HepG2 (cell line): ENCODE data around the gene ADAM22. TPM values are rescaled to one million over a fixed set of nuclear protein-coding genes. Genes with fewer than 3 reads are reported as not detected.

Experiments
- FOXC1 ChIP-seq: sonication (generic); formaldehyde crosslinking; IDR thresholded peaks from 2 replicates; pipeline ENCODE4 v1.8.0; 2022; ENCODE audit warnings: mild to moderate bottlenecking, missing genetic modification reagents, borderline replicate concordance
- HNF4A ChIP-seq: sonication (generic); formaldehyde crosslinking; IDR thresholded peaks from 2 replicates; pipeline ENCODE4 v1.4.0; 2020; ENCODE audit warnings: missing genetic modification reagents
- KAT2B ChIP-seq: fragments of 150-350 bp; IDR thresholded peaks from 2 replicates; pipeline ENCODE4 v1.6.1; 2014; ENCODE audit warnings: low read depth, low read length, borderline replicate concordance
- KLF6 ChIP-seq: IDR thresholded peaks from 2 replicates; pipeline ENCODE4 v1.8.0; 2016; ENCODE audit warnings: missing biosample characterization, missing genetic modification reagents
- NFKB2 ChIP-seq: sonication (generic); formaldehyde crosslinking; IDR thresholded peaks from 2 replicates; pipeline ENCODE4 v1.4.0; 2020; ENCODE audit warnings: missing genetic modification reagents, borderline replicate concordance
- POGK ChIP-seq: sonication (generic); formaldehyde crosslinking; conservative IDR thresholded peaks from 2 replicates; pipeline ENCODE4 v1.8.0; 2022; ENCODE audit warnings: mild to moderate bottlenecking, moderate library complexity, missing genetic modification reagents
- REST ChIP-seq, 2 experiments: IDR thresholded peaks; 2 replicates each; pipeline ENCODE4 v1.6.1; 2011 to 2012; ENCODE audit warnings: low read length in 2 of 2, borderline replicate concordance in 1 of 2, low read depth in 1 of 2, mild to moderate bottlenecking in 1 of 2, moderate library complexity in 1 of 2
- RXRA ChIP-seq: sonication (generic); formaldehyde crosslinking; IDR thresholded peaks from 2 replicates; pipeline ENCODE4 v1.5.1; 2020; ENCODE audit warnings: missing genetic modification reagents
- TRIM22 ChIP-seq: fragments of 450-650 bp; IDR thresholded peaks from 2 replicates; pipeline ENCODE4 v1.6.1; 2017
- YEATS4 ChIP-seq: sonication (generic); formaldehyde crosslinking; IDR thresholded peaks from 2 replicates; pipeline ENCODE4 v1.4.0; 2020; ENCODE audit warnings: missing genetic modification reagents, borderline replicate concordance
- ZBTB7A ChIP-seq: sonication (generic); formaldehyde crosslinking; IDR thresholded peaks from 2 replicates; pipeline ENCODE4 v1.8.0; 2022; ENCODE audit warnings: mild to moderate bottlenecking, missing genetic modification reagents
- ZNF280D ChIP-seq: sonication (generic); formaldehyde crosslinking; IDR thresholded peaks from 2 replicates; pipeline ENCODE4 v1.5.1; 2020; ENCODE audit warnings: mild to moderate bottlenecking, missing genetic modification reagents
- ZNF362 ChIP-seq: sonication (generic); formaldehyde crosslinking; IDR thresholded peaks from 2 replicates; pipeline ENCODE4 v1.4.0; 2020; ENCODE audit warnings: missing genetic modification reagents, mild to moderate bottlenecking, borderline replicate concordance
- ZNF782 ChIP-seq: sonication (generic); formaldehyde crosslinking; IDR thresholded peaks from 2 replicates; pipeline ENCODE4 v1.4.0; 2020; ENCODE audit warnings: missing genetic modification reagents, mild to moderate bottlenecking, borderline replicate concordance
- polyA plus RNA-seq, 8 experiments: library from polyadenylated mRNA; depleted of rRNA in 3 of 8; stranded (reverse) in 7 of 8; unstranded in 1 of 8; fragments of >200 nt; fragmentation: Illumina TruSeq in 4 of 8; extraction: Trizol in 4 of 8; gene quantifications; 2 replicates each; pipeline versions ENCODE4 v1.2.1 to v1.2.3, GENCODE V29; 2011 to 2016; ENCODE audit warnings: low read depth in 4 of 8, missing spikeins in 1 of 8, mixed read lengths in 1 of 8; ENCODE audit not compliant: insufficient read depth in 1 of 8
- total RNA-seq, 5 experiments: library from RNA; depleted of rRNA; stranded (reverse); fragments of >200 nt; fragmentation: Illumina TruSeq; extraction: Trizol; gene quantifications; 2 replicates each; pipeline ENCODE4 v1.2.3, GENCODE V29; 2016; ENCODE audit warnings: low read depth in 1 of 5

The ADAM22 gene
- total and polyA plus RNA-seq, 2 of the 13 experiments (the other 11 are each of a cell fraction or from before 2014, with no cell fraction given), result 1.9 to 6.7 TPM

- TF ChIP-seq POGK (CRISPR knock-in tag) (no peak), ZNF782 (CRISPR knock-in tag) (no peak), FOXC1 (CRISPR knock-in tag) (peak; percentile 23; the same call in 1 of the 2 replicates), REST (IDR thresholded peaks at IDR 0.05; ENCODE audit: borderline replicate concordance in 1 of 2, low read depth in 1 of 2, low read length in 2 of 2) (no peak), RXRA (CRISPR knock-in tag) (no peak), ZNF362 (no peak), TRIM22 (no peak), ZBTB7A (CRISPR knock-in tag) (no peak), HNF4A (CRISPR knock-in tag) (peak; percentile 67), ZNF280D (CRISPR knock-in tag) (no peak), KAT2B (no peak), KLF6 (CRISPR knock-in tag) (no peak), YEATS4 (CRISPR knock-in tag) (no peak), NFKB2 (no peak)
Measured at GRCh38 chr7:87926581-87927461, 7.2 kb upstream of the ADAM22 start (continued).
